DOHH2 (cell line): ENCODE data around the gene DENND1A.

Experiments
- H3F3A ChIP-seq: fragments of 200-600 bp; sonication (generic), shearing (Covaris generic); 2 replicates; pipeline ENCODE4 v1.6.0; 2016; ENCODE audit warnings: antibody characterized with exemption, mild to moderate bottlenecking; ENCODE audit not compliant: control insufficient read depth, insufficient read depth
- H3K27ac ChIP-seq: fragments of 200-600 bp; sonication (generic); 2 replicates; pipeline ENCODE4 v1.5.1; 2014; ENCODE audit warnings: low read depth, mild to moderate bottlenecking, low read length, moderate library complexity
- H3K27me3 ChIP-seq: fragments of 200-600 bp; sonication (generic); 2 replicates; pipeline ENCODE4 v1.6.1; 2014; ENCODE audit warnings: mild to moderate bottlenecking, low read length, mixed read lengths; ENCODE audit not compliant: control insufficient read depth
- H3K36me3 ChIP-seq: fragments of 200-600 bp; sonication (generic); 2 replicates; pipeline ENCODE4 v1.6.1; 2014; ENCODE audit warnings: mild to moderate bottlenecking, low read length, moderate library complexity, mixed read lengths; ENCODE audit not compliant: control insufficient read depth
- H3K4me1 ChIP-seq: fragments of 200-600 bp; sonication (generic); 2 replicates; pipeline ENCODE4 v1.6.1; 2014; ENCODE audit warnings: mild to moderate bottlenecking, low read length, mixed read lengths; ENCODE audit not compliant: control insufficient read depth
- H3K4me2 ChIP-seq: fragments of 200-600 bp; sonication (generic); 2 replicates; pipeline ENCODE4 v1.6.0; 2014; ENCODE audit warnings: mild to moderate bottlenecking, low read length, moderate library complexity
- H3K4me3 ChIP-seq: fragments of 200-600 bp; sonication (generic); 2 replicates; pipeline ENCODE4 v1.5.1; 2014; ENCODE audit warnings: mild to moderate bottlenecking, low read length, mixed read lengths
- H3K79me2 ChIP-seq: fragments of 200-600 bp; sonication (generic); 2 replicates; pipeline ENCODE4 v1.6.1; 2014; ENCODE audit warnings: mild to moderate bottlenecking, low read length, mixed read lengths; ENCODE audit not compliant: control insufficient read depth
- H3K9me2 ChIP-seq: fragments of 200-600 bp; sonication (generic); replicated peaks from 2 replicates; pipeline ENCODE4 v1.6.1; 2014; ENCODE audit warnings: mild to moderate bottlenecking, low read length, mixed read lengths; ENCODE audit not compliant: control insufficient read depth
- H3K9me3 ChIP-seq: fragments of 200-600 bp; sonication (generic); 2 replicates; pipeline ENCODE4 v1.6.1; 2014; ENCODE audit warnings: antibody characterized with exemption, low read length, mixed read lengths; ENCODE audit not compliant: control insufficient read depth, insufficient read depth
- H4K20me1 ChIP-seq: fragments of 200-600 bp; sonication (generic); 2 replicates; pipeline ENCODE4 v1.6.0; 2014; ENCODE audit warnings: low read depth, mild to moderate bottlenecking, antibody characterized with exemption, low read length, moderate library complexity; ENCODE audit not compliant: control insufficient read depth, insufficient read depth
- CTCF ChIP-seq: fragments of 200-600 bp; sonication (generic); IDR thresholded peaks from one replicate; pipeline ENCODE4 v1.5.1; 2014; ENCODE audit warnings: antibody characterized with exemption, mild to moderate bottlenecking, low read depth, low read length; ENCODE audit not compliant: poor library complexity, severe bottlenecking
- EZH2phosphoT487 ChIP-seq: fragments of 200-600 bp; sonication (generic); IDR thresholded peaks from 2 replicates; pipeline ENCODE4 v1.6.1; 2017; ENCODE audit warnings: borderline replicate concordance, mild to moderate bottlenecking, antibody characterized with exemption, low read length, moderate library complexity, mixed read lengths

The DENND1A gene

GRCh38 chr9:123343443-123344191, 586.3 kb downstream of the DENND1A start:
- peak overlapping the region; percentile 88 for H3K4me2 ChIP-seq
- H4K20me1 ChIP-seq = no peaks in the 10 kb centered on the region
- H3K27me3 ChIP-seq = no peaks in the 10 kb centered on the region
- TF ChIP-seq EZH2phosphoT487 = no peak
- peak overlapping the region; percentile 76 for H3K4me3 ChIP-seq
- H3K36me3 ChIP-seq = no peaks in the 10 kb centered on the region
- H3F3A ChIP-seq = peaks cover 56% of the 10 kb centered on the region
- H3K4me1 ChIP-seq = peaks cover 100% of the 10 kb centered on the region
- no peaks in the 10 kb centered on the region for H3K9me3 ChIP-seq
- no peaks in the 10 kb centered on the region for H3K9me2 ChIP-seq
- H3K79me2 ChIP-seq = peaks cover 39% of the 10 kb centered on the region
- peak overlapping the region; percentile 99 for H3K27ac ChIP-seq

GRCh38 chr9:123342247-123342646, 587.7 kb downstream of the DENND1A start:
- Histone ChIP-seq H3K4me2 (peak overlapping the region; percentile 88), H3K27me3 (no peaks in the 10 kb centered on the region), H3K79me2 (peaks cover 36% of the 10 kb centered on the region), H3K9me3 (no peaks in the 10 kb centered on the region), H3K4me1 (peaks cover 100% of the 10 kb centered on the region), H3K36me3 (no peaks in the 10 kb centered on the region), H3F3A (peaks cover 51% of the 10 kb centered on the region), H3K4me3 (peak overlapping the region; percentile 76), H3K9me2 (no peaks in the 10 kb centered on the region), H3K27ac (peak overlapping the region; percentile 99), H4K20me1 (no peaks in the 10 kb centered on the region)
- TF ChIP-seq CTCF (no peak), EZH2phosphoT487 (no peak)

- TF ChIP-seq EZH2phosphoT487 = no peak
- TF ChIP-seq CTCF = no peak
- Histone ChIP-seq H3K4me3 (peak overlapping the region; percentile 76), H3F3A (peaks cover 48% of the 10 kb centered on the region), H4K20me1 (no peaks in the 10 kb centered on the region), H3K27ac (peak overlapping the region; percentile 99), H3K36me3 (peaks cover 3% of the 10 kb centered on the region; the same call in 1 of the 2 replicates), H3K79me2 (peaks cover 32% of the 10 kb centered on the region), H3K27me3 (no peaks in the 10 kb centered on the region), H3K9me2 (no peaks in the 10 kb centered on the region), H3K4me2 (peak overlapping the region; percentile 88), H3K9me3 (no peaks in the 10 kb centered on the region), H3K4me1 (peaks cover 100% of the 10 kb centered on the region)
Observed at GRCh38 chr9:123341816-123342215, 588.1 kb downstream of the DENND1A start.

- no peaks in the 10 kb centered on the region for H3K9me3 ChIP-seq
- TF ChIP-seq CTCF (no peak), EZH2phosphoT487 (no peak)
- H3K9me2 ChIP-seq = no peaks in the 10 kb centered on the region
- H3K36me3 ChIP-seq = peaks cover 3% of the 10 kb centered on the region; the same call in 1 of the 2 replicates
- H3K27me3 ChIP-seq = no peaks in the 10 kb centered on the region
- no peaks in the 10 kb centered on the region for H4K20me1 ChIP-seq
- peaks cover 48% of the 10 kb centered on the region for H3F3A ChIP-seq
- H3K27ac ChIP-seq = peak overlapping the region; percentile 99
- peak overlapping the region; percentile 76 for H3K4me3 ChIP-seq
- peak overlapping the region; percentile 88 for H3K4me2 ChIP-seq
- peaks cover 19% of the 10 kb centered on the region for H3K79me2 ChIP-seq
- peaks cover 100% of the 10 kb centered on the region for H3K4me1 ChIP-seq
Observed at GRCh38 chr9:123339666-123340510, 590.0 kb downstream of the DENND1A start.
